CD4-positive, alpha-beta T cell treated with Interleukin-6 at 100 ng/mL for 8 hours (primary cell): Measurements from ENCODE around the gene SDK1.

ENCODE experiments used
- DNase-seq: peaks from one replicate; pipeline ENCODE4 v3.0.0-alpha.2; 2020; ENCODE audit warnings: mixed read lengths, low spot score

Gene SDK1

GRCh38 chr7:3795781-3796180 is 494.7 kb downstream of the SDK1 start:
- no peak for DNase-seq

- no peak for DNase-seq
These were observed 504.1 kb downstream of the SDK1 start for GRCh38 chr7:3805151-3805550.

- DNase-seq: no peak
These were observed 505.5 kb downstream of the SDK1 start for GRCh38 chr7:3806516-3806915.

GRCh38 chr7:3807824-3808223 is 506.8 kb downstream of the SDK1 start:
- no peak for DNase-seq

GRCh38 chr7:3821488-3821887 is 520.4 kb downstream of the SDK1 start:
- DNase-seq: no peak

GRCh38 chr7:3825491-3825890 is 524.4 kb downstream of the SDK1 start:
- DNase-seq: no peak

- no peak for DNase-seq
These were observed 531.1 kb downstream of the SDK1 start for GRCh38 chr7:3832199-3832598.

GRCh38 chr7:3835109-3835508 is 534.1 kb downstream of the SDK1 start:
- no peak for DNase-seq

GRCh38 chr7:3836855-3837254 is 535.8 kb downstream of the SDK1 start:
- DNase-seq: no peak

GRCh38 chr7:3844540-3845151 is 543.6 kb downstream of the SDK1 start:
- no peak for DNase-seq

GRCh38 chr7:3846738-3847137 is 545.7 kb downstream of the SDK1 start:
- DNase-seq: no peak

GRCh38 chr7:3847336-3847735 is 546.3 kb downstream of the SDK1 start:
- DNase-seq: no peak

- no peak for DNase-seq
These were observed 558.4 kb downstream of the SDK1 start for GRCh38 chr7:3859431-3859830.

- DNase-seq: no peak
These were observed 559.9 kb downstream of the SDK1 start for GRCh38 chr7:3860932-3861331.

GRCh38 chr7:3861386-3861785 is 560.3 kb downstream of the SDK1 start:
- DNase-seq: no peak

- DNase-seq: no peak
These were observed 560.9 kb downstream of the SDK1 start for GRCh38 chr7:3861941-3862340.

- no peak for DNase-seq
These were observed 561.7 kb downstream of the SDK1 start for GRCh38 chr7:3862774-3863173.

- no peak for DNase-seq
These were observed 565.2 kb downstream of the SDK1 start for GRCh38 chr7:3866277-3866676.

- no peak for DNase-seq
These were observed 566.8 kb downstream of the SDK1 start for GRCh38 chr7:3867863-3868262.

- DNase-seq: no peak
These were observed 578.5 kb downstream of the SDK1 start for GRCh38 chr7:3879355-3880075.

GRCh38 chr7:3880228-3880987 is 579.4 kb downstream of the SDK1 start:
- DNase-seq: no peak

- DNase-seq: no peak
These were observed 581.7 kb downstream of the SDK1 start for GRCh38 chr7:3882782-3883181.

- no peak for DNase-seq
These were observed 583.5 kb downstream of the SDK1 start for GRCh38 chr7:3884543-3884942.
